Endothelial cell of umbilical vein (primary cell): ENCODE data around the gene ZBTB21. TPM values are rescaled to one million over a fixed set of nuclear protein-coding genes. Genes with fewer than 3 reads are reported as not detected.

ENCODE experiments used
- BruUV-seq: library from RNA; stranded (reverse); fragments of 400-500 nt; replicated peaks from 2 replicates; lab custom pipeline; 2021; lab: Mats Ljungman, UMichigan
- CTCF ChIA-PET: fragments of 300-600, 350-600 bp; sonication (Branson Sonifier 250); formaldehyde crosslinking; loops from one replicate; lab custom pipeline; 2021; ENCODE audit warnings: antibody characterized with exemption, inconsistent platforms; lab: Charles Lee
- POLR2A ChIA-PET: fragments of 300-600, 350-600 bp; sonication (Branson Sonifier 250); formaldehyde crosslinking; loops from one replicate; lab custom pipeline; 2021; ENCODE audit warnings: antibody characterized with exemption, inconsistent platforms; lab: Charles Lee
- DNase-seq: peaks from one replicate; pipeline ENCODE4 v3.0.0-alpha.2; 2011; ENCODE audit warnings: low read depth, low spot score
- FAIRE-seq: peaks from 2 replicates; lab custom pipeline; 2011; peaks lifted over from hg19 to GRCh38; lab: Jason Lieb, UNC
- H2AFZ ChIP-seq: 2 replicates; pipeline ENCODE4 v1.6.0; 2012; ENCODE audit warnings: low read depth, low read length, control low read depth, inconsistent platforms
- H3K27ac ChIP-seq: 2 replicates; pipeline ENCODE4 v1.5.1; 2011; ENCODE audit warnings: low read depth, mild to moderate bottlenecking, control low read depth, low read length, moderate library complexity; ENCODE audit not compliant: insufficient read depth
- H3K27me3 ChIP-seq, 2 experiments: 2 replicates each; pipeline versions ENCODE4 v1.6.0 to v1.6.1; 2011; ENCODE audit warnings: low read length in 2 of 2, mixed read lengths in 1 of 2; ENCODE audit not compliant: control insufficient read depth in 2 of 2, insufficient read depth in 2 of 2
- H3K36me3 ChIP-seq, 2 experiments: 2 replicates in 1 of 2; 3 replicates in 1 of 2; pipeline ENCODE4 v1.5.1; 2011; ENCODE audit warnings: low read length in 2 of 2, mild to moderate bottlenecking in 1 of 2, moderate library complexity in 1 of 2; ENCODE audit not compliant: control insufficient read depth in 2 of 2, insufficient read depth in 2 of 2; ENCODE audit errors: extremely low read depth in 1 of 2
- H3K4me1 ChIP-seq: 3 replicates; pipeline ENCODE4 v1.5.1; 2011; ENCODE audit warnings: mild to moderate bottlenecking, low read length; ENCODE audit not compliant: control insufficient read depth, insufficient read depth; ENCODE audit errors: extremely low read depth
- H3K4me2 ChIP-seq: 2 replicates; pipeline ENCODE4 v1.6.1; 2011; ENCODE audit warnings: low read length, control low read depth, mixed read lengths; ENCODE audit not compliant: insufficient read depth
- H3K4me3 ChIP-seq, 3 experiments: fragments of 200-600 bp in 1 of 3; sonication (generic), shearing (Covaris generic) in 1 of 3; replicated peaks in 1 of 3; 2 replicates each; pipeline ENCODE4 v1.5.1; 2011 to 2016; ENCODE audit warnings: control low read depth in 3 of 3, low read length in 3 of 3, mild to moderate bottlenecking in 2 of 3, inconsistent platforms in 1 of 3, low read depth in 1 of 3, moderate library complexity in 1 of 3; ENCODE audit not compliant: insufficient read depth in 1 of 3
- H3K79me2 ChIP-seq: 2 replicates; pipeline ENCODE4 v1.6.0; 2012; ENCODE audit warnings: low read length, inconsistent platforms; ENCODE audit not compliant: control insufficient read depth, insufficient read depth
- H3K9ac ChIP-seq: replicated peaks from 2 replicates; pipeline ENCODE3; 2011; ENCODE audit warnings: low read length, control low read depth; ENCODE audit not compliant: insufficient read depth; ENCODE audit errors: extremely low read depth
- H3K9me1 ChIP-seq: replicated peaks from 3 replicates; pipeline ENCODE4 v1.6.0; 2011; ENCODE audit warnings: mild to moderate bottlenecking, low read length; ENCODE audit not compliant: control insufficient read depth, insufficient read depth; ENCODE audit errors: extremely low read depth
- H3K9me3 ChIP-seq: replicated peaks from 2 replicates; pipeline ENCODE4 v1.5.1; 2012; ENCODE audit warnings: low read length, inconsistent platforms; ENCODE audit not compliant: control insufficient read depth, insufficient read depth
- H4K20me1 ChIP-seq: replicated peaks from 2 replicates; pipeline ENCODE3; 2011; ENCODE audit warnings: mild to moderate bottlenecking, low read length; ENCODE audit not compliant: control insufficient read depth, insufficient read depth; ENCODE audit errors: extremely low read depth
- EZH2 ChIP-seq: IDR thresholded peaks from 2 replicates; pipeline ENCODE4 v1.6.1; 2012; ENCODE audit warnings: borderline replicate concordance, low read depth, mild to moderate bottlenecking, moderate library complexity, low read length, inconsistent platforms; ENCODE audit not compliant: severe bottlenecking
- FOS ChIP-seq: IDR thresholded peaks from 2 replicates; pipeline ENCODE4 v1.6.1; 2011; ENCODE audit warnings: mild to moderate bottlenecking, low read length, moderate library complexity, borderline replicate concordance; ENCODE audit not compliant: insufficient read depth
- GATA2 ChIP-seq: IDR thresholded peaks from 2 replicates; pipeline ENCODE4 v1.7.0; 2011; ENCODE audit warnings: low read depth, mild to moderate bottlenecking, moderate library complexity, mixed read lengths, low read length; ENCODE audit not compliant: insufficient read length, insufficient read depth
- JUN ChIP-seq: IDR thresholded peaks from 2 replicates; pipeline ENCODE4 v1.6.1; 2011; ENCODE audit warnings: borderline replicate concordance, low read depth; ENCODE audit not compliant: insufficient read length, insufficient read depth
- MAX ChIP-seq: IDR thresholded peaks from 2 replicates; pipeline ENCODE4 v1.6.1; 2011; ENCODE audit not compliant: insufficient read depth, insufficient read length
- MYC ChIP-seq: IDR thresholded peaks from one replicate; pipeline ENCODE4 v1.6.1; 2011; ENCODE audit warnings: mild to moderate bottlenecking, low read depth, low read length
- POLR2A ChIP-seq: IDR thresholded peaks from 2 replicates; pipeline ENCODE4 v1.6.1; 2012; ENCODE audit warnings: low read depth, mild to moderate bottlenecking, control low read depth, low read length
- POLR2AphosphoS5 ChIP-seq: IDR thresholded peaks from 2 replicates; pipeline ENCODE4 v1.6.1; 2012; ENCODE audit warnings: low read depth, mild to moderate bottlenecking, control low read depth, low read length, moderate library complexity; ENCODE audit not compliant: insufficient read depth
- dilution Hi-C: fragments of 300-500 bp; cut with MboI; formaldehyde crosslinking; loops from one replicate; pipeline ENCODE4 v1.15.0; 2019; ENCODE audit warnings: low sequenced_read_pairs; ENCODE audit not compliant: extremely low pct_ligation_motif_present
- intact Hi-C: fragments of 100-400 bp; cut with micrococcal nuclease; formaldehyde crosslinking; loops from one replicate; pipeline ENCODE4 v1.10.0; 2022
- polyA plus RNA-seq, 4 experiments: library from polyadenylated mRNA; depleted of rRNA in 3 of 4; stranded (reverse) in 3 of 4; unstranded in 1 of 4; fragments of >200 nt; gene quantifications; 2 replicates each; pipeline versions ENCODE4 v1.2.1 to v1.2.3, GENCODE V29; 2011 to 2012; ENCODE audit warnings: missing spikeins in 1 of 4
- total RNA-seq: library from RNA; stranded (reverse); gene quantifications from 2 replicates; pipeline ENCODE4 v1.2.3, GENCODE V29; 2021

ZBTB21 gene
- total and polyA plus RNA-seq, 2 donors (not counting 3 experiments of a cell fraction or from before 2014, with no cell fraction given) = 2.8 to 12.4 TPM

GRCh38 chr21:42048870-42049577 lies 38.9 kb upstream of the ZBTB21 start:
- H3K27me3 ChIP-seq = no peaks in the 10 kb centered on the region
- FAIRE-seq (no peak), DNase-seq (no peak)
- no peak overlapping the region for H3K4me3 ChIP-seq
- POLR2A ChIA-PET = no interaction called here
- CTCF ChIA-PET = interaction anchor here (1.1 to 1.5 kb wide), 3 partner anchors 55 to 68 kb away, joined by 3 to 9 read pairs (median 3); no protein-coding TSS in a partner anchor
- intact Hi-C loops = no loop called here
- H3K79me2 ChIP-seq = no peaks in the 10 kb centered on the region
- H3K9me3 ChIP-seq = no peaks in the 10 kb centered on the region
- H3K9me1 ChIP-seq = no peaks in the 10 kb centered on the region
- no TSS peak for BruUV-seq
- dilution Hi-C loops = no loop called here
- H4K20me1 ChIP-seq = no peaks in the 10 kb centered on the region
- H3K4me1 ChIP-seq = peaks cover 19% of the 10 kb centered on the region
- H2AFZ ChIP-seq = no peak overlapping the region
- no peak overlapping the region for H3K4me2 ChIP-seq
- no peaks in the 10 kb centered on the region for H3K36me3 ChIP-seq
- no peak overlapping the region for H3K27ac ChIP-seq
- TF ChIP-seq JUN = no peak
- no peak for TF ChIP-seq POLR2A
- TF ChIP-seq MYC = no peak
- TF ChIP-seq GATA2 = no peak
- TF ChIP-seq FOS = no peak
- no peak for TF ChIP-seq MAX
- no peak for TF ChIP-seq POLR2AphosphoS5
- TF ChIP-seq EZH2 = no peak
- no peak overlapping the region for H3K9ac ChIP-seq
